Measurements from ENCODE around the gene STK24. TPM values are rescaled to one million over a fixed set of nuclear protein-coding genes. Genes with fewer than 3 reads are reported as not detected.

The STK24 gene
- total and polyA plus RNA-seq, 2 of the 8 experiments (the other 6 are each of a cell fraction or from before 2014, with no cell fraction given), result 62.8 to 143 TPM

- TF ChIP-seq CTCF (IDR thresholded peaks at IDR 0.05; ENCODE audit: control extremely low read depth in 1 of 3, insufficient read depth in 1 of 3, low read depth in 1 of 3, low read length in 3 of 3), result no peak
These were observed 33.4 kb downstream of the STK24 start (continued) for GRCh38 chr13:98543378-98544103.
